HG02981 (cell line): ENCODE measurements around the gene LHPP.

Source experiments
- ATAC-seq: cut with Tn5 transposase; IDR thresholded peaks from one replicate; pipeline ENCODE4 v1.9.1; 2021; ENCODE audit warnings: mild to moderate bottlenecking, moderate library complexity; ENCODE audit not compliant: unreplicated experiment

LHPP gene

DNA sequence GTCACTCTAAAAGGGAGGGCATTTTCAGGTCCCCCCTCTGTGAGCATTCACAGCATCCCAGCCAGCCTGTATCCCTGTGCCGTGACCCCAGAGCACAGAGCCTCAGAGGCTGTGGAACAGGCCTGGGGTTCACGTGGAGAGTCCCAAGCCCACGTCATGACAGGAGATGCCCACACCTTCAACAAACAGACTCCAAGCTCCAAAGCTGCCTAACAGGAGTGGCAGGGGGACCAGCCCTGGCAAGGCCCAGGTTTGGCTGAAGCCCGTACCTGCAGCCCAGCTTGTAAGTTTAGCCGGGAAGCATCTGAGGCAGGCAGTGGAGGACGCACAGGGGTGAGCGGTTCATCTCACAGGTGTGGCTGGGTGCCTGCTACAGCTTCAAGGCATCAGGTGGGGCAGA, 33.5 kb downstream of the LHPP start:
- no peak for ATAC-seq

DNA sequence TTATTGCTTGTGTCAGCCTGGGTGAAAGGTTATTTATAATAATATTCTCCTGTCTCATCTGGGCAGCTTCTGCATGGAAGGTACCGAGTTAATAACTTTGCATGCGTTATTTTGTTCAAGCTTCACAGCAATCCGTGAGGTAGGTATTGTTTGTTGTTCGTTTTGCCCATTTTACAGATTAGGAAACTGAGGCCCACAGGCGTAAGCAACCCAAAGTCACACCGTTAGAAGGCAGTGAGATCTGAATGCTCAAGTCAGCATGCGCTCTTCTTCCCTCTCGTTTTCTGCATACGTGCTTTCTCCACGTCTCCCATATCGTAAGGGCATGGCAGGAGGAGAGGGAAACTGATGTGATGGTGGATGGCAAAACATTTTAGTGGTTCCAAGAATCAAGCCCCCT, 34.1 kb downstream of the LHPP start:
- no peak for ATAC-seq

DNA sequence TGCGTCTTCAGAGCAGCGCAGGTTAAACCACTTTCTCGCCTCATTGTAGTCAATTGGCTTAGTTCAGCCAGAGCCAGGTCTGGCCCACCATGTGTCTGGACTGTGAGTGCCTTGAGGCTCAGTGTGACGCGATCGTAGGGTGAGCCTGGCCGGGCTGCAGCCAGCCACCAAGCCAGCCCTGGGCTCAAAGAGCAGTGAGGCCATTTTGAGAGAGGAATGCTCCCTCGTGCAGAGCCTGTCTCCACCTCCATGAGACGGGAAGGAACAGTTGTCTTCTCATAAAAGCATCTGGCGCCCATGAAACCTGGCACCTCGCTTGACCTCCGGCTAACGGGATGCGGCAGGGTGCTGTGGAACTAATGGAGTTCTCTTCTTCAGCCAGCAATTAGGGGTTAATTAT, 34.5 kb downstream of the LHPP start:
- no peak for ATAC-seq

DNA sequence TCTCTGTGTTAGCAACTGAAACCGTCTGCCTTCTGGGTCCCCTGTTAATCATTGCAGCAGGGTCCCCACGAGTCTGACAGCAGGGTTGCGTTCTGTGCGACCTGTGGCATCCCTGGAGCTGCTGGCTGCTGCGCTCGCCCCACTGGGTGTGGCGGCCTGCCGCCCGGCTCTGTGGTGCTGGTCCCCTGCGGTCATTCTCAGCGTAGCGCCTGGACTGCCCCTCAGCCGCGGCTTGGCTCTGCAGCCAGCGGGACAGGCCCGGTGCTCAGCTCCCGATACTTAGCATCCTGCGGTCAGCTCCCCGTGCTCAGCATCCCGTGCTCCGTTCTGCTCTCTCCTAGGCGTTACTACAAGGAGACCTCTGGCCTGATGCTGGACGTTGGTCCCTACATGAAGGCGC, 35.0 kb downstream of the LHPP start:
- no peak for ATAC-seq

DNA sequence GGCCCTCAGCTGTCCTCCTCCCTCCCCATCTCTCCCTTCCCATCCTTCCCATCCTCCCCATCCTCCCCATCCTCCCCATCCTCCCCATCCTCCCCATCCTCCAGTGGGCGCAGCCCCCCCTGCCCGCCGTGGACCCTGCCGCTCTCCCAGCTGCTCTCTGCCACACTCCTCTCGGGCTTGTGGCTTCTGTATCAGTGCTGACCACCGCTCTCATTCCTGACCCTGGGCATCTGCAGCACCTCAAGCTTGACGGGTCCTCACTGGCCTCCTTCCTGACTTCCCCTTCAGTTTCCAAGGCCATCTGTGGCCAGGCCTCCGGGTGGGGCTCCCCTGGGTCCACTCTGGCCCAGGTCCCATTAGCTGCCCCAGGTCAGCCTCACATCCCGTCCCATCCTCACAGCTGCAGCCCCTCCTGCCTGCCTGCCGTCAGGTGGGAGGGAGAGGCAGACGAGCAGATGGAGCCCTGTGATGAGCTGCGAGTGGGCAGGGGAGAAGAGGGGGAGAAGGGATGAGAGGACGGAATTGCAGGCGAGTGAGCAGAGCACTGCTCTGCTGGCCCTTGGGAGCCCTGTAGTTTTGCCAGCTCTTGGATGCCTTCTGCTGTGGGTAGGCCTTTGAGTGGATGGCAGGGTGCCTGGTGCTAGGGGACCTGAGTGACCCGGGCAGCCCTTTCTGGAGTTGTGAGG, 35.7 kb downstream of the LHPP start:
- ATAC-seq: no peak

DNA sequence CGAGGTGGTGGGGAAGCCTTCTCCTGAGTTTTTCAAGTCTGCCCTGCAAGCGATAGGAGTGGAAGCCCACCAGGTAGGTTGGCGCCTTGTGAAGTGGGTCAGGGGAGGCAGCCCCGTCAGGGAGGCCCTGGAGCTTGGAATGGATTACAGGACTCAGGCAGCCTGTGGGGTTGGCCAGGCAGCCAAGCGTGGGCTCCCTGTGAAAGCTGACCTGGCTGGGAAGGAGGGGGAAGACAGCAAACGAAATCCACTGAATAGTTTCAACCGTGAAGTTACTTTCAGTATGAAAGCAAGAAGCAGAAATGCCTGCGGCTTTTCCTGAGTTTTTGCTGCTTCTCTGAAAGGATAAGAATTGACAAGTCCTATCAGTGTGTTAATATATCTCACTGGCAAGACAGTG, 36.4 kb downstream of the LHPP start:
- no peak for ATAC-seq

DNA sequence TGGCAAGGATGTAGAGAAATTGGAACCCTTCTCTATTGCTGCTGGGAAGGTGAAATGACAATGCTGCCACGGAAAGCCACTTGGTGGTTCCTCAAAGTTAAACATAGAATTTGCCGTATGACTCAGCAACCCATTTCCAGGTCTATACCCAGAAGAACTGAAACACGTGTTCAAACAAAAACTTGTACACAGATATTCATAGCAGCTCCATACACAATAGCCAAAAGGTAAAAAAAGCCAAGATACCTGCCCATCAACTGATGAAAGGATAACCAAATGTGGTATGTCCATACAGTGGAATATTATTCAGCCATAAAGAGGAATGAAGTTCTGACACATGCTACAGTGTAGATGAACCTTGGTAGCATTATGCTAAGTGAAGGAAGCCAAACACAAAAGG, 39.1 kb downstream of the LHPP start:
- no peak for ATAC-seq

DNA sequence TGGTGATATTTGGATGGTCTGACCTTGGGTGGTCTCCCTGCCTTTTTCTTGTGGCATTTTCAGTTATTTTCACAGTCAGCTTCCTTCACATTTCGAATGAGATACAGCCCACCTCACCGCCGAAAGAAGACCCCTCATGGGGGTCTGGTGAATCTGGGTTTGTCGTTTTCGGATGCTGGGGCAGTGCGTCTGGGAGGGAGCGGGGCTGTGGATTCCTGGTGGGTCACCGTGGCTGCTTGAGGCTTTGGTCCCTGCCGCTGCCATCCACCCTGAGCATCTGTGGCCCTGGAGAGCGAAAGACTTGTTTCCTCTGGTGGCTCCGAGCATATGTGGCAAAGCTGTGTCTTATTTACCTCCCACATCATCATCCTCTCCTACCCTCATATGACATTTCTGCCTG, 43.1 kb downstream of the LHPP start:
- no peak for ATAC-seq

DNA sequence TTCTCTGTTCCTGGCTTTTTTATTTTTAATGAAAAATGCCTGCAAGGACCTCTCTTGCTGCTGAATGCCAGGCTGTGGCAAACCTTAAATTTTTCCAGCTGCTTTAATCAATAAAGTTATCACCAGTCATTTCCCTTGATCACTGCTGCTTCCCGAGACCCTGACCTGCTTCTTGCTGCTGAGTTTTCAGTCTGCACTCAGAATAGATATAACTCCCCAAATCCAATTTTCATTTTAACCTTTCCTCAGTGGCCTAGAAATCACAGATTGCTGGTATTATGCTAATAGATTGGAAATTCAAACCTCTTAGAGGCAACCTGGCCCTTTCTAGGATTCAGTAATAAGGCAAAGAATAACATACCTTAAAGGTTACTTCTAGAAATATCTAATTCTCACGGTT, 43.7 kb downstream of the LHPP start:
- no peak for ATAC-seq

DNA sequence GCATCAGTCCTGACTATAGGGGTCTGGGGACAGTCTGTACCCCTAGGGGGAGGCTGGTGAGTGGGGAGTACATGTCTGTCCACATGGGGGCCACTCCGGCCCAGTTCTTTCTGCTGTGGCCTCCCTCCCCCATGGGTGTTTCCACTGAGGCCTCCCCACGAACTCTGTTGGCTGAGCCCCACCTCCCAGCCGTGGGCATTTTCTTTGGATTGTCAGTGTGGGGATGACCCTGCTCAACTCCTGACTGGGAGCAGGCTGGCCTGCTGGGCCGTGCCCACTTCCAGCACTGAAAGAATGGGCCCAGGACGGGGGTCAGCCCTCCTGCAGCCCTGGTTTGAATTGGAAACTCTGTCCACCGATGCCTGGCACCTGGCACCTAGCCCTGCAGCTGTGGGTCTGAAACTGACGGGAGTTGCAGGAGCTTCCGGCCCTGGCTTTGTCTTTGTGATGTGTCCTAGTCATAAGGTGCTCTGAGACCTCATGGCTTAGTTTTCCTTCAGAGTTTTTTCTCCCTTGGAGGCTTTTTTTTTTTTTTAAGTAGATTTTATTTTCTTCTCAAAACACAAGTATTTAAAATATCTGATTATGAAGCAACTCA, 46.5 kb downstream of the LHPP start:
- ATAC-seq: no peak

DNA sequence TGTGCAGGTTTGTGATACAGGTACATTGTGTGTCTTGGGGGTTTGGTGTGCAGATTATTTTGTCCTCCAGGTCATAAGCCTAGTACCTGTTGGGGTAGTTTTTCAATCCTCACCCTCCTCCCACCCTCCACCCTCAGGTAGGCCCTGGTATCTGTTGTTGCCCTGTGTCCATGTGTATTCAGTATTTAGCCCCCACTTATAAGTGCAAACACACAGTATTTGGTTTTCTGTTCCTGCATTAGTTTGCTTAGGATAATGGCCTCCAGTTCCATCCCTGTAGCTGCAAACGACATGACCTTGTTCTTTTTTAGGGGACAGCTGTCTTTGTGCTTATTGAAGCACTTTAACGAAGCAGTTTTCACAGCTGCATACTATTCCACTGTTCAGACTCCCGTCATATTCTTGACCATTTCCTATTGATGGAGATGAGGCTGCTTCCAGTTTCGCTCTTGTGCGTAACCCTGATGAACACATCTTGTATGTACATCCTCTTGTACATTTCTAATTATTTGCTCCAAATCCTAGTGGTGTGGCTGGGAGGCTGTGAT, 47.4 kb downstream of the LHPP start:
- no peak for ATAC-seq

DNA sequence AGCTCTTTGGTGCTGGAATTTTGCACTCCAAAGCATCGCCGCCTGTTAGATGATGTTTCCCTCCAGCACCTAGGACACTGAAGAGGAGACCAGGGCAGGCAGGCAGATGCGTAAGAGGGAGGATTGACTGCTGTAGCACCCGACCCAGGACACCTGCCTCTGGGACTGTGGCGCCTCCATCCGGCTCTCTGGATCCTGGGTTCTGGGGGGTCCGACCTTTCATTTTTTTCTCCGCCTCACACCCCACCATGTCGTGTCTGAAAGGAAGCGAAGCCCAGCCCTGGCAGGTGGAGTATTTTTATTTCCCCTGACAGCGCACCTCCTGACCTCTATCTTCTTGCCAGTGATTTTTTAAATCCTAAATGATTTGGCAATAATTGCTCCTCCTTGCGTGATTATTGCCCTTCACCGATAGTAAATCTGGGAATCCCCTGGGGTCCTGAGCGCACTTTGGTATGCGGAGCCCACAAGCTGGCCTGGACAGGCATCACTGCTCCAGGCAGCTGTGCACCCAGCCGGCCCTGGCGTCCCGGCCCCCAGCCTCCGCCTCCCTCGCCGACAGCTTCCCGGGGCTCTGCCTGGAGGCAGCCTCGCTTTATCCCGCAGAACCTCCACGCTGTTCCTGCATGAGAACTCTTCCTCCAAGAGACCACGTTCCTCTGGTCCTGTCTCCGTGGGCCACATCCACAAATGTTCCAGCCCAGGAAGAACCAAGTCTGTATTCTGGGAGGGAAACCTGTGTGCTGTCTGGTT, 48.4 kb downstream of the LHPP start:
- no peak for ATAC-seq

DNA sequence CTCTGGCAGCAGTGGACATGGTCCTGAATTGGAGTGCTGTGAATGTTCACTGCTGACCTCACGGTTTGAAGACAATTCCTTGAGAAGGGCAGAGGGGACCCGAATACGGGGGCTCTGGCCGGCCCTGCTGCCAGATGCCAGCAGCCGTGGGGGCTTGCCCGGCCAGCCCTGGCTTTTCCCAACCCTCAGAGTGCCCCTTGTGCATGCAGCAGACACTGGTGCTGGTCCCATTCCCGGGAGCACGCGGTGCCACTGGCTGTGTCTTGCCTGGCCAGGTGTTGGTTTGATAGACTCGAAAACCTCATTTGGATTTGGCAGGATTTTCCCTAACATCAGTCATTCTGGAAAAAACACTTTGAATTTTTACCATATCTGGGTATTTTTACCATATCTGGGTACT, 49.1 kb downstream of the LHPP start:
- ATAC-seq: no peak

DNA sequence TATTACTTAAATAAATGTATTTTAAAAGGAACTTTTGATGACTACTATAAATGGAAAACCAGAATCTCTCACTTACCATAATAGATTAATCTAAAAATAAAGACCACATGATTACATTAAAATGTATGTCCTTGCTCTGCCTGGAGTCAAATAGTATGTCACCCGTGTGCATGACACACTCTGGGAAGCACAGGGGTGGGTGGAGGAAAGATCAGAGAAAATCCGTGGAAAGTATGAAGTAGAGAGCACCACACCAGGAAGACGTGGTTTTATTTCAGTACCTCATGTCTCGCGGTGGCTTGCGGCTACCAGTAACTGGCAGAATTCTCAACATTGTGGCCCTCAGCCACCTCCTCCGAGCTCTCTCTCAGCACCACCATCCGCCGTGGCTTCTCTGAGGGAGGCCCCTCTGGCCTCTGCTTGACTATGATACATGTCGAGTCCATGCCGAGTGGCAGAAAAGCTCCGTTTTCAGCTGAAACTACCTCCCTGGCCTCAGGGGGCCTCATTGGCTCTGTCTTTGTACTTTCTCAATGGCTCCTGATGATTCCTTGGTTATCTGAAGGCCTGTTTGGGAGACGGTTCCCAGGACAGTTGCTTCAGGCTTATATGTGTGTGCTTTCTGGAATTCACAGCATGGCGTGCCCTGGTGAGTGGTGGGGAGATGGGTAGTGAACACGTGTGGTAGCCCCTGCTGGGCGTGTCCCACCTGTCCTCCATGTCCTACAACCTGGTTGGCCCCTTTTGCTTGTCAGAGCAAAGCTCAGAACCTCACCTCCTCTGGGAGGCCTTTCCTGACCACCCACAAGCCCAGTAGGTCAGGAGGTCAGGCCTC, 49.8 kb downstream of the LHPP start:
- ATAC-seq: no peak

DNA sequence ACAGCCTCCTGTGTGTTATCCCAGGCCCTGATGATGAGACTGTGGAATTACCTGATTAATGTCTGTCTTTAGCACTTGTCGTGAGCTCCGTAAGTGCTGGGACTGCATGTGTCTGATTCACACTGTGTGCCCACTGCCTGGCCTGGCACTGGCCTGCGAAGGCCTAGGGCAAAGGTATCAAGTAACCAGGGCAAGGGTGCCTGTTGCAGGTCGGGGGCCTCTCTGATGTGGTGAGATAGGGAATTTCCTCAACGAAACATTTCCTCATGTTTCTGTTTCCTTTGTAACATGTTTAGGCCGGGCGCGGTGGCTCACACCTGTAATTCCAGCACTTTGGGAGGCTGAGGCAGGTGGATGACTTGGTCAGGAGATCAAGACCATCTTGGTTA, 50.4 kb downstream of the LHPP start:
- no peak for ATAC-seq

DNA sequence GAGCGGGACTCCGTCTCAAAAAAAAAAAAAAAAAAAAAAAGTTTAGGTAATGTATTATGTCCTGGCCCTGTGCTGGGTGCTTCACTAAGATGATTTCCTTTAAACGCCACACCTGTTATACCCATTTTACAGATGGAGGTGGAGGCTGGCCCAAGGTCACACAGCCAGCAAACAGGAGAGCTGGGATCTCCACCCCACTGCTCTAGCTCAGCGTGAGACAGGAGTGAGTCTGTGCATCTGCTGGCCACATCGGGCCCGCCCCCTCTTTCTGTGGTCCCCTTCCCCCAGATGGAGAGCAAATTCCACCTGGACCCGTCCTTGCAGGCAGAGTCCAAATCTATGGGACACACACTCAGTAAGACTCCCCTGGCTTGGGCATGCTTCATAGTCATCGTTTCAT, 51.0 kb downstream of the LHPP start:
- no peak for ATAC-seq

DNA sequence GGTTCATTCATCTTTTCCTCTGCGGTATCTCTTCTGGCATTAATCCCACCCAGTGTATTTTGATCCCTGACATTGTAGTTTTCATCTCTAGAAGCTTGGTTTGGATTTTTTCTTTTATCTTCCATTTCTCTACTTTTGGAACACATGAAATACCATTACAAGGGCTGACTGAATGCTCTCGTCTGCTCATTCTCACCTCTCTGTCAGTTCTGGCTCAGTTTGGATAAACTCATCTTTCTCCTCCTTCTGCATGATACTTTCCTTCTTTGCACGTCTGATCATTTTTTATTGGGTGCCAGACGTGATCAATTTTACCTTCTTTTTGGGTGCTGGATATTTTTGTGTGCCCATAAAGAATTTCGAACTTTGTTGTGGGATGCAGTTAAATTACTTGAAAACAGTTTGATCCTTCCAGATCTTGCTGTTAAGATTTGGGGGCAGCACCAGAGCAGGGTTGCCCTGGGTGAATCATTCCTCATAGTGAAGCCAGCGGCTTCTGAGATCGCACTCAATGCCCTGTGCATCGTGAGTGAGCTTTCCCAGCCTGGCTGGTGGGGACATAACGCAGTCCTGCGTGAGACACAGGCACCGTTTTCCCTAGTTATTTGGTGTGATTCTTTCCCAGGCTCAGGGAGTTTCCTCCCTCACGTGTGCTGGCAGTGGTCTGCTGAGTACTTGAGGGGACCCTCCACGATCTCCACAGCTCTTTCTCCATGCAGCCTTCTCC, 53.8 kb downstream of the LHPP start:
- ATAC-seq: no peak

DNA sequence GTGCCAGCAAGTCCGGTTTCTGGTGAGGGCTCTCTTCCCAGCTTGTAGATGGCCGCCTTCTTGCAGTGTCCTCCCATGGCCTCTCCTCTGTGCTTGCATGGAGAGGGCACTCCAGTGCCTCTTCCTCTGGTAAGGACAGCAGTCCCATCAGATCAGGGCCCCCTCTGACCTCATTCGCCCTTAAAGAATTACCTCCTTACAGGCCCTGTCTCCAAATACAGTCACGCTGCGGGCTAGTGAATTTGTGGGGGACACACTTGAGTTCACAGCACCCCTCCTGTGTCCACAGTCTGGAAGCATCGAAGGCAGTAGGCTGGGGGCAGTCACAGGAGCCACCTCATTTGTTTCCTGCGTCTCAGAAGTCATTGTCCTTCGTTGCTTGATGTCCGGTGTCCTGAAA, 54.6 kb downstream of the LHPP start:
- ATAC-seq: no peak

DNA sequence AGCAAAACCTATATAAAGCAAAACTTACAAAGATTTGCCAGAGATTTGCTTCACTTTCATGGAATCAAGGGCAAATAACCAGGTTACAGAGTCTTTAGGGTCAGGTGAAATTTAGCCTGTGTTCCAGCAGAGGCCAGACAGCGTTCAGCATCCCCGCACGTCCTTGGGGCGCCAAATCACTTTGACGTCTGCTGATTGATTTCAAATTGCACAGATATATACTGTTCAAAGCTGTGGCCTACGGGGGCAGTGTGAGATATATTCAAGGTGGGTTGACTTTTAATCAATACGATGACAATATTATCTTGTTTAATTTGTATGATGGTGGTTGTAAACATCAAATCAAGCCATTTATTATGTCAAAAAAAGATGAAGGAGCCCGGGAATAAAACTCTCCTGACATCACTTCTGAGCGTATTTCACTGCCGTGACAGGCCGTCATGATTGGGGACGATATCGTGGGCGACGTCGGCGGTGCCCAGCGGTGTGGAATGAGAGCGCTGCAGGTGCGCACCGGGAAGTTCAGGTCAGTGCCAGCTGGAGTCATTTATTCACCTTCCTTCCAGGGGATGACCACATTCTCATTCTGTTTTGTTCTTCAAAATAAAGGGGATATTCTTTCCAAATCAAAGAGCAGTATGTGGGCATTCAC, 55.2 kb downstream of the LHPP start:
- ATAC-seq: no peak

DNA sequence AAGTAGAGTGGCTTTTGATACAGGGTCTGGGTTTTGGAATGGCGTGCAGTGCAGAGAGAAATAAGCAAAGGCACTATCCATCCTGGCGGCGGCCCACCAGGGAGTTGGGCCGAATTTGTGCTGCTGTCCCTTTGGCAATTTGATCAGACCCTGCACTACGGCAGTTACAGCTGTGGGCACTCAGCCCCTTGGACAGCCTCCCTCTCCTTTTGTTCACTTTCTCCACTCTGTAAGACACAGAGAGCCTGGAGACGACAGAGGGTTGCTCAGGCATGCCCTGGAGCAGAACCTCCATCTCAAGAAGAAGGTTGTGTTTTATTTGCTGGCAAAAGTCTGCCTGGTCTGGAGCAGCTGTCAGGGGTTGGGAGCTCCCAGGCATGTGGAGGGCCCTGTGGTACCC, 55.8 kb downstream of the LHPP start:
- ATAC-seq: no peak
